K562 (cell line): ENCODE results near the gene SH3BP4.

Experiments used
- ZSCAN29 ChIP-seq: fragments of 450-650 bp; IDR thresholded peaks from 2 replicates; pipeline ENCODE4 v1.6.1; 2017
- TF ChIP-seq, protein P1 (sequence below), 2 experiments: fragments of 450-650 bp in 1 of 2; IDR thresholded peaks; 2 replicates each; pipeline ENCODE4 v1.6.1; 2011 to 2017; ENCODE audit warnings: low read depth in 2 of 2, antibody characterized with exemption in 1 of 2, borderline replicate concordance in 1 of 2, low read length in 1 of 2, mild to moderate bottlenecking in 1 of 2, mixed read lengths in 1 of 2; ENCODE audit not compliant: control insufficient read depth in 1 of 2

GRCh38 chr2:235087832-235088495 is 136.1 kb downstream of the SH3BP4 start:
- TF ChIP-seq ZSCAN29, result no peak
- TF ChIP-seq, protein P1, sequence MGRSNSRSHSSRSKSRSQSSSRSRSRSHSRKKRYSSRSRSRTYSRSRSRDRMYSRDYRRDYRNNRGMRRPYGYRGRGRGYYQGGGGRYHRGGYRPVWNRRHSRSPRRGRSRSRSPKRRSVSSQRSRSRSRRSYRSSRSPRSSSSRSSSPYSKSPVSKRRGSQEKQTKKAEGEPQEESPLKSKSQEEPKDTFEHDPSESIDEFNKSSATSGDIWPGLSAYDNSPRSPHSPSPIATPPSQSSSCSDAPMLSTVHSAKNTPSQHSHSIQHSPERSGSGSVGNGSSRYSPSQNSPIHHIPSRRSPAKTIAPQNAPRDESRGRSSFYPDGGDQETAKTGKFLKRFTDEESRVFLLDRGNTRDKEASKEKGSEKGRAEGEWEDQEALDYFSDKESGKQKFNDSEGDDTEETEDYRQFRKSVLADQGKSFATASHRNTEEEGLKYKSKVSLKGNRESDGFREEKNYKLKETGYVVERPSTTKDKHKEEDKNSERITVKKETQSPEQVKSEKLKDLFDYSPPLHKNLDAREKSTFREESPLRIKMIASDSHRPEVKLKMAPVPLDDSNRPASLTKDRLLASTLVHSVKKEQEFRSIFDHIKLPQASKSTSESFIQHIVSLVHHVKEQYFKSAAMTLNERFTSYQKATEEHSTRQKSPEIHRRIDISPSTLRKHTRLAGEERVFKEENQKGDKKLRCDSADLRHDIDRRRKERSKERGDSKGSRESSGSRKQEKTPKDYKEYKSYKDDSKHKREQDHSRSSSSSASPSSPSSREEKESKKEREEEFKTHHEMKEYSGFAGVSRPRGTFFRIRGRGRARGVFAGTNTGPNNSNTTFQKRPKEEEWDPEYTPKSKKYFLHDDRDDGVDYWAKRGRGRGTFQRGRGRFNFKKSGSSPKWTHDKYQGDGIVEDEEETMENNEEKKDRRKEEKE (IDR thresholded peaks at IDR 0.05; ENCODE audit: borderline replicate concordance in 1 of 2, control insufficient read depth in 1 of 2, low read depth in 2 of 2, low read length in 1 of 2), result no peak
